Bronchial epithelial cell (primary cell): ENCODE data around the gene PRKD2. TPM values are rescaled to one million over a fixed set of nuclear protein-coding genes. Genes with fewer than 3 reads are reported as not detected.
"Not testable (repeated sequence)": the region's sequence is repeated elsewhere in the genome, so short reads cannot be mapped to it uniquely, and the experiment has no call there.

Source experiments
- DNase-seq: peaks from one replicate; pipeline ENCODE4 v3.0.0-alpha.2; 2010; ENCODE audit warnings: low read depth
- FAIRE-seq: peaks from 2 replicates; lab custom pipeline; 2011; peaks lifted over from hg19 to GRCh38; lab: Jason Lieb, UNC
- H3K27me3 ChIP-seq: 2 replicates; pipeline ENCODE4 v1.5.1; 2011; ENCODE audit warnings: low read length; ENCODE audit not compliant: control insufficient read depth, insufficient read depth
- H3K36me3 ChIP-seq: 2 replicates; pipeline ENCODE4 v1.5.1; 2011; ENCODE audit warnings: low read length; ENCODE audit not compliant: control insufficient read depth, insufficient read depth
- H3K4me3 ChIP-seq: 2 replicates; pipeline ENCODE4 v1.5.1; 2011; ENCODE audit warnings: mild to moderate bottlenecking, low read depth, low read length, control low read depth
- total RNA-seq: library from RNA; depleted of rRNA; stranded (reverse); fragments of >200 nt; gene quantifications from 2 replicates; pipeline ENCODE4 v1.2.1, GENCODE V29; 2014
- TF ChIP-seq, protein P1 (sequence below): IDR thresholded peaks from 2 replicates; pipeline ENCODE4 v1.5.1; 2011; ENCODE audit warnings: mild to moderate bottlenecking, moderate library complexity, low read length, control low read depth, inconsistent platforms; ENCODE audit not compliant: insufficient read depth, severe bottlenecking

The PRKD2 gene
- total RNA-seq, 1 donor from 2014 or later = 24.5 TPM

DNA sequence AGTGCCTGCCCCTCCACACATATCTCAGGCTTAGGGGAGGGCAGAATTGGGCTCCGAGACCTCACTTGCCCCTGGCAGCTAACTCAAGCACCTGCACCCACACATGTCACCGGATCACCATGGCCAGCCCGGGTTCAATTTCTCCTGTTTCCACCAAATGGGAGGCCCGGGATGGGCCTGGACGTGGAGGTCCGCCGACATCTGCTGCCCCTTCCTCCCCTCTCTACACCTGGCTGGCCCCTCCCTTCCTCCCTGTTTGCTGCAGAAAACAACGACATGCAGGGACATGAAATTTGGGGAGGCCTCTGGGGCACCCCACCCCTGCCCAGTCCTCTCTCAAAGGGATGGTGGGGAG lies 1.3 kb downstream of the PRKD2 start:
- Histone ChIP-seq H3K36me3 (peaks cover 7% of the 10 kb centered on the region), H3K27me3 (no peaks in the 10 kb centered on the region), H3K4me3 (peak overlapping the region; percentile 83)
- DNase-seq (no peak), FAIRE-seq (no peak)
- TF ChIP-seq, protein P1, sequence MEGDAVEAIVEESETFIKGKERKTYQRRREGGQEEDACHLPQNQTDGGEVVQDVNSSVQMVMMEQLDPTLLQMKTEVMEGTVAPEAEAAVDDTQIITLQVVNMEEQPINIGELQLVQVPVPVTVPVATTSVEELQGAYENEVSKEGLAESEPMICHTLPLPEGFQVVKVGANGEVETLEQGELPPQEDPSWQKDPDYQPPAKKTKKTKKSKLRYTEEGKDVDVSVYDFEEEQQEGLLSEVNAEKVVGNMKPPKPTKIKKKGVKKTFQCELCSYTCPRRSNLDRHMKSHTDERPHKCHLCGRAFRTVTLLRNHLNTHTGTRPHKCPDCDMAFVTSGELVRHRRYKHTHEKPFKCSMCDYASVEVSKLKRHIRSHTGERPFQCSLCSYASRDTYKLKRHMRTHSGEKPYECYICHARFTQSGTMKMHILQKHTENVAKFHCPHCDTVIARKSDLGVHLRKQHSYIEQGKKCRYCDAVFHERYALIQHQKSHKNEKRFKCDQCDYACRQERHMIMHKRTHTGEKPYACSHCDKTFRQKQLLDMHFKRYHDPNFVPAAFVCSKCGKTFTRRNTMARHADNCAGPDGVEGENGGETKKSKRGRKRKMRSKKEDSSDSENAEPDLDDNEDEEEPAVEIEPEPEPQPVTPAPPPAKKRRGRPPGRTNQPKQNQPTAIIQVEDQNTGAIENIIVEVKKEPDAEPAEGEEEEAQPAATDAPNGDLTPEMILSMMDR = no peak

DNA sequence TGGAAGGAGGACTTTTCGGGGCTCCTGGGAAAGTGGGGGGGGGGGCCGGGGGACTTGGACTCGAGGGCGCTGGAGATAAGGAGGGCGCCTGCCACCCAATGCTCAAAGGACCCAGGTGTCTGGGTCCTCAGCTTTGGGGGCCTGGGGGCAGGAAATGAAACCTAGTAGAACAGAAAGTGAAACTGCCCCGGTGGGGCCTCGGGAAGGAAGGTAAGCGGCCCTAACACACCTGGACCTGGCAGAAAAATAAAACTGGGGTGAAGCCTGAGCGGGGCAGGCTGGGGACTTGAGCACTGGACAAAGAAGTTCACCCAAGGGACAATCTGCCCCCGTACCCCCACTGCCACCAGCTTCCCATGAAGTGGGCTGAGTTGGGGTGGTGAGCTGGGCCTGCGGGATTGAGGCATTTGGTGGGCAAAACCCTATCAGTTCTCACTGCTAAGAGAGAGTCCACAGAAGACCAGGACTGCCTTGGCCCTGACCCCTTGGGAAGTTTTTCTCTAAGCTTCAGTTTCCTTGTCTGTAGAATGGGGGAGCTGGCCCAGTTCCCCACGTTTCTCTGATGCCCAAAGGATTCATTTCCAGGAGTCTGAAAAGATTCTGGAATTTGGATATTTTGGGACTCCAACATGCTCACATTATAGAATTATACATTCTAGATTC lies 2.3 kb downstream of the PRKD2 start:
- no peak for FAIRE-seq
- Histone ChIP-seq H3K4me3 (peak overlapping the region; percentile 83), H3K27me3 (no peaks in the 10 kb centered on the region), H3K36me3 (peaks cover 4% of the 10 kb centered on the region)
- DNase-seq = no peak
- TF ChIP-seq, protein P1 = no peak

GRCh38 chr19:46713781-46714443 lies 3.0 kb downstream of the PRKD2 start:
- Histone ChIP-seq H3K4me3 (peak overlapping the region; percentile 83), H3K36me3 (peaks cover 4% of the 10 kb centered on the region), H3K27me3 (no peaks in the 10 kb centered on the region)
- DNase-seq (peak; percentile 79), FAIRE-seq (no peak)
- TF ChIP-seq, protein P1 = no peak

- not testable (repeated sequence) for FAIRE-seq
Measured at GRCh38 chr19:46712768-46713338, 4.1 kb downstream of the PRKD2 start.

GRCh38 chr19:46710687-46711086 lies 6.2 kb downstream of the PRKD2 start:
- TF ChIP-seq, protein P1 = no peak
- no peak for FAIRE-seq

More at GRCh38 chr19:46712768-46713338, 4.1 kb downstream of the PRKD2 start:
- not testable (repeated sequence) for H3K36me3 ChIP-seq, H3K4me3 ChIP-seq, H3K27me3 ChIP-seq, DNase-seq

GRCh38 chr19:46704379-46705076 lies 12.4 kb downstream of the PRKD2 start:
- H3K36me3 ChIP-seq = peaks cover 21% of the 10 kb centered on the region
- FAIRE-seq (no peak), DNase-seq (peak; percentile 24)

More at GRCh38 chr19:46710687-46711086, 6.2 kb downstream of the PRKD2 start:
- no peak overlapping the region for H3K4me3 ChIP-seq
- no peaks in the 10 kb centered on the region for H3K27me3 ChIP-seq
- no peak for DNase-seq
- peaks cover 4% of the 10 kb centered on the region for H3K36me3 ChIP-seq

More at GRCh38 chr19:46704379-46705076, 12.4 kb downstream of the PRKD2 start:
- TF ChIP-seq, protein P1 = peak; percentile 99
- Histone ChIP-seq H3K4me3 (no peak overlapping the region), H3K27me3 (no peaks in the 10 kb centered on the region)
